BLaER1 treated with 17β-estradiol and CSF1 and Interleukin-3, amounts not matched to agents 10 nM and 100 nM (cell line): ENCODE measurements around the gene SAXO2.
"Not testable (repeated sequence)": the region's sequence is repeated elsewhere in the genome, so short reads cannot be mapped to it uniquely, and the experiment has no call there.

Experiments used
- H3K27ac ChIP-seq, 11 experiments: shearing (Covaris generic); formaldehyde crosslinking; 2 replicates each; pipeline ENCODE4 v1.8.1; 2022
- H3K27me3 ChIP-seq, 11 experiments: shearing (Covaris generic); formaldehyde crosslinking; 2 replicates each; pipeline ENCODE4 v1.8.1; 2022
- H3K36me3 ChIP-seq, 11 experiments: shearing (Covaris generic); formaldehyde crosslinking; 2 replicates each; pipeline ENCODE4 v1.8.1; 2022
- H3K4me1 ChIP-seq, 10 experiments: shearing (Covaris generic); formaldehyde crosslinking; 2 replicates each; pipeline ENCODE4 v1.8.1; 2022
- H3K4me2 ChIP-seq, 11 experiments: shearing (Covaris generic); formaldehyde crosslinking; 2 replicates each; pipeline ENCODE4 v1.8.1; 2022
- H3K4me3 ChIP-seq, 10 experiments: shearing (Covaris generic); formaldehyde crosslinking; 2 replicates each; pipeline ENCODE4 v1.8.1; 2022
- H3K9ac ChIP-seq, 11 experiments: shearing (Covaris generic); formaldehyde crosslinking; 2 replicates each; pipeline ENCODE4 v1.8.1; 2022
- H3K9me3 ChIP-seq, 11 experiments: shearing (Covaris generic); formaldehyde crosslinking; replicated peaks in 1 of 11; 2 replicates each; pipeline ENCODE4 v1.8.1; 2022
- H4K20me1 ChIP-seq, 11 experiments: shearing (Covaris generic); formaldehyde crosslinking; 2 replicates each; pipeline ENCODE4 v1.8.1; 2022
- Cebpa-rat ChIP-seq, 11 experiments: shearing (Covaris generic); IDR thresholded peaks; 2 replicates each; pipeline ENCODE4 v1.8.1; 2022

SAXO2 gene

GRCh38 chr15:82292271-82292670, 29.7 kb downstream of the SAXO2 start:
- Histone ChIP-seq H3K27me3 (no peaks in the 10 kb centered on the region), H3K27ac (no peak overlapping the region), H3K9ac (no peak overlapping the region), H3K4me1 (peaks cover 0 to 4% (median 0%) of the 10 kb centered on the region in 10 experiments; a peak in 7 of 20 replicates), H3K4me2 (no peak overlapping the region), H4K20me1 (no peaks in the 10 kb centered on the region), H3K4me3 (no peak overlapping the region), H3K9me3 (peaks cover 0 to 11% (median 8%) of the 10 kb centered on the region in 11 experiments; a peak in 10 of 22 replicates), H3K36me3 (no peaks in the 10 kb centered on the region)
- TF ChIP-seq Cebpa-rat (IDR thresholded peaks at IDR 0.05), result no peak

- no peak overlapping the region for H3K4me2 ChIP-seq
These were observed 31.6 kb downstream of the SAXO2 start for GRCh38 chr15:82294061-82294690.

GRCh38 chr15:82297546-82297945, 34.9 kb downstream of the SAXO2 start:
- no peak overlapping the region for H3K9ac ChIP-seq

More at GRCh38 chr15:82294061-82294690, 31.6 kb downstream of the SAXO2 start:
- H4K20me1 ChIP-seq, result no peaks in the 10 kb centered on the region
- H3K9me3 ChIP-seq, result peaks cover 0 to 8% (median 4%) of the 10 kb centered on the region in 11 experiments; a peak in 10 of 22 replicates
- no peaks in the 10 kb centered on the region for H3K36me3 ChIP-seq
- peaks cover 0 to 12% (median 0%) of the 10 kb centered on the region in 11 experiments; a peak in 3 of 22 replicates for H3K27me3 ChIP-seq
- no peaks in the 10 kb centered on the region for H3K4me1 ChIP-seq
- TF ChIP-seq Cebpa-rat (IDR thresholded peaks at IDR 0.05), result no peak
- H3K4me3 ChIP-seq, result no peak overlapping the region
- H3K9ac ChIP-seq, result no peak overlapping the region
- H3K27ac ChIP-seq, result no peak overlapping the region

GRCh38 chr15:82298032-82298431, 35.4 kb downstream of the SAXO2 start:
- Histone ChIP-seq H3K27me3 (peaks cover 0 to 12% (median 0%) of the 10 kb centered on the region in 11 experiments; a peak in 3 of 22 replicates), H4K20me1 (no peaks in the 10 kb centered on the region), H3K4me1 (no peaks in the 10 kb centered on the region), H3K4me2 (no peak overlapping the region), H3K27ac (no peak overlapping the region), H3K9ac (no peak overlapping the region), H3K36me3 (no peaks in the 10 kb centered on the region), H3K4me3 (no peak overlapping the region), H3K9me3 (no peaks in the 10 kb centered on the region)
- TF ChIP-seq Cebpa-rat (IDR thresholded peaks at IDR 0.05), result no peak

More at GRCh38 chr15:82297546-82297945, 34.9 kb downstream of the SAXO2 start:
- no peak overlapping the region for H3K4me2 ChIP-seq
- no peak overlapping the region for H3K27ac ChIP-seq
- TF ChIP-seq Cebpa-rat (IDR thresholded peaks at IDR 0.05), result no peak
- H3K36me3 ChIP-seq, result no peaks in the 10 kb centered on the region
- H3K4me3 ChIP-seq, result no peak overlapping the region
- H3K4me1 ChIP-seq, result no peaks in the 10 kb centered on the region
- H3K9me3 ChIP-seq, result no peaks in the 10 kb centered on the region
- H3K27me3 ChIP-seq, result peaks cover 0 to 12% (median 0%) of the 10 kb centered on the region in 11 experiments; a peak in 3 of 22 replicates
- H4K20me1 ChIP-seq, result no peaks in the 10 kb centered on the region

DNA sequence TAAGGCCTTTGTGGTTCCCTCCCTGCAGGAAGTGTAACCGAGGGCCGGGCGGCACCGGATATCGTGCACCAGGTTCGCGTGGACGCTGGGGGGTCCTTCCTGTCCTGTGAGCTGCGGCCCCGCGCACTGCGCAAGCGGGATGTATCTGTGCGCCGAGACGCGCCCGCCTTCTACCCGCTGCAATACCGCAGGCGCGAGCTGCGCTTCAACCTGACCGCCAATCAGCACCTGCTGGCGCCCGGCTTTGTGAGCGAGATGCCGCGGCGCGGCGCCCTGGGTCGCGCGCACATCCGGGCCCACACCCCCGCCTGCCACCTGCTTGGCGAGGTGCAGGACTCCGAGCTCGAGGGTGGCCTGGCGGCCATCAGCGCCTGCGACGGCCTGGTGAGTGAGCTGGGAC, 35.9 kb downstream of the SAXO2 start:
- Histone ChIP-seq H3K4me2 (no peak overlapping the region), H3K27ac (no peak overlapping the region), H3K4me1 (no peaks in the 10 kb centered on the region), H3K36me3 (no peaks in the 10 kb centered on the region), H3K9ac (no peak overlapping the region), H3K9me3 (no peaks in the 10 kb centered on the region), H3K4me3 (no peak overlapping the region), H3K27me3 (peaks cover 0 to 12% (median 0%) of the 10 kb centered on the region in 11 experiments; a peak in 3 of 22 replicates), H4K20me1 (no peaks in the 10 kb centered on the region)
- no peak for TF ChIP-seq Cebpa-rat (IDR thresholded peaks at IDR 0.05)

- not testable (repeated sequence) for H4K20me1 ChIP-seq, H3K9ac ChIP-seq, H3K36me3 ChIP-seq, H3K4me3 ChIP-seq, H3K27ac ChIP-seq, H3K4me1 ChIP-seq, H3K4me2 ChIP-seq, H3K9me3 ChIP-seq
- H3K27me3 ChIP-seq, result peaks cover 0 to 12% (median 0%) of the 10 kb centered on the region in 11 experiments; a peak in 3 of 22 replicates
These were observed 36.9 kb downstream of the SAXO2 start for GRCh38 chr15:82299511-82299914.

DNA sequence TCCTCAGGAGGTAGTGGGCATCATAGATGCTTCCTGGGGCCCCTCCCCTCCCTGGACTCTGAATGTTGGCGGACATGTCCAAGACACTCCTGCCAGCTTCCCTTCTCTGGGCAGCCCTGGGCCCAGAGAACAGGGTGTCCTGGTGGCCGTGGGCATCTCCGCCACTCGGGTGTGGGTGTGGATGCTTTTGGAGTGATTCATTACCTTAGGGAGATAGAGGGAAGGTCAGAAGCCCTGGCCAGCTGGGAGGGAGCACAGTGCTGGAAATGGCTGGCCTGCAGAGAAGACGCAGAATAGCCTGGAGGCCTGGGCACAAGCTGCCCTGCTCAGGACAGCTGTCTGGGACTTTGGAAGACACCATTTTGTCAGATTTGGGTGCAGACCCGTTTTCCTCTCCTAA, 37.7 kb downstream of the SAXO2 start:
- not testable (repeated sequence) for H3K9ac ChIP-seq, H3K4me1 ChIP-seq, H3K9me3 ChIP-seq, H3K36me3 ChIP-seq, H4K20me1 ChIP-seq, H3K4me3 ChIP-seq, H3K27ac ChIP-seq, H3K4me2 ChIP-seq
- peaks cover 0 to 12% (median 0%) of the 10 kb centered on the region in 11 experiments; a peak in 3 of 22 replicates for H3K27me3 ChIP-seq

GRCh38 chr15:82300883-82301282, 38.3 kb downstream of the SAXO2 start:
- Histone ChIP-seq H3K9me3 (no peaks in the 10 kb centered on the region), H3K9ac (no peak overlapping the region), H3K36me3 (no peaks in the 10 kb centered on the region), H3K4me3 (no peak overlapping the region), H4K20me1 (no peaks in the 10 kb centered on the region), H3K4me2 (no peak overlapping the region), H3K4me1 (no peaks in the 10 kb centered on the region), H3K27ac (no peak overlapping the region), H3K27me3 (peaks cover 0 to 12% (median 0%) of the 10 kb centered on the region in 11 experiments; a peak in 3 of 22 replicates)
- TF ChIP-seq Cebpa-rat (IDR thresholded peaks at IDR 0.05), result no peak

- no peak overlapping the region for H3K27ac ChIP-seq
- H3K4me2 ChIP-seq, result no peak overlapping the region
- no peak overlapping the region for H3K9ac ChIP-seq
- H3K27me3 ChIP-seq, result peaks cover 0 to 12% (median 0%) of the 10 kb centered on the region in 11 experiments; a peak in 3 of 22 replicates
- no peaks in the 10 kb centered on the region for H3K4me1 ChIP-seq
- no peaks in the 10 kb centered on the region for H4K20me1 ChIP-seq
- H3K36me3 ChIP-seq, result no peaks in the 10 kb centered on the region
- H3K4me3 ChIP-seq, result no peak overlapping the region
- TF ChIP-seq Cebpa-rat (IDR thresholded peaks at IDR 0.05), result no peak
- H3K9me3 ChIP-seq, result no peaks in the 10 kb centered on the region
These were observed 38.8 kb downstream of the SAXO2 start for GRCh38 chr15:82301296-82302016.
